Fibroblast of peridontal ligament (primary cell): ENCODE data around the gene CELF5.
"Not testable (repeated sequence)": the region's sequence is repeated elsewhere in the genome, so short reads cannot be mapped to it uniquely, and the experiment has no call there.

ENCODE experiments used
- DNase-seq: peaks from one replicate; pipeline ENCODE4 v3.0.0-alpha.2; 2010; ENCODE audit errors: extremely low read depth

Gene CELF5

DNA sequence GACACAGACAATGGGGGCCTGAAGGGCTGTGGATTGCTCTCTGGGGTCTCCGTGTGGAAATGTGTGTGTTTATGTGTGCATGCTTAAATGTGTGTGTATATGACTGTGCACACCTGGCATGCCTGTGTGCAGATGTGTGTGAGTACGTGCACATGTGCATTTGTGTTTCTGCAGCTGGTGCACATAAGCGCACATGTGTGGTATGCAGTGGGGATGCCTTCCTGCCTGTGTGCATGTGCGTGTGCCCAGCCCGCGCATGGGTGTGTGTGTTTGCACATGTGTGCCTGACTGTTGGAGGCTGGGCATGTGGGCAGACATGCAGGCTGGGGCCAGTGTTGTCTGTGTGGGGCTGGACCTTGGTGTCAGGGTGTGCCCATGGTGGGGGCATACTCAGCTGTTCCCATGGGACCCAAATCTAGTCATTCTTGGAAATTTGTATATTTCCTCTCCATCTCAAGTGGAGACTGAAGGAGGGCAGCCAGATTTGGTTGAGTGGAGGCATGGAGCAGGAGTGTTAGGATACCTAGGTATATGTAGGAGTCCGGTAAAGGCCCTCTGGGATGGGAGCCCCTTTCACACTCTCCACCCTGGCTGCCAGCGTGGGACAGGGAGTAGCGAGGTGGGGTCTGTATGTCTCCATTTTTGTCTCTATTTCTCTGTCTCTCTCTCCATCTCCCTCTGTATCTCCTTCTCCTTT is 49.9 kb downstream of the CELF5 start:
- no peak for DNase-seq

DNA sequence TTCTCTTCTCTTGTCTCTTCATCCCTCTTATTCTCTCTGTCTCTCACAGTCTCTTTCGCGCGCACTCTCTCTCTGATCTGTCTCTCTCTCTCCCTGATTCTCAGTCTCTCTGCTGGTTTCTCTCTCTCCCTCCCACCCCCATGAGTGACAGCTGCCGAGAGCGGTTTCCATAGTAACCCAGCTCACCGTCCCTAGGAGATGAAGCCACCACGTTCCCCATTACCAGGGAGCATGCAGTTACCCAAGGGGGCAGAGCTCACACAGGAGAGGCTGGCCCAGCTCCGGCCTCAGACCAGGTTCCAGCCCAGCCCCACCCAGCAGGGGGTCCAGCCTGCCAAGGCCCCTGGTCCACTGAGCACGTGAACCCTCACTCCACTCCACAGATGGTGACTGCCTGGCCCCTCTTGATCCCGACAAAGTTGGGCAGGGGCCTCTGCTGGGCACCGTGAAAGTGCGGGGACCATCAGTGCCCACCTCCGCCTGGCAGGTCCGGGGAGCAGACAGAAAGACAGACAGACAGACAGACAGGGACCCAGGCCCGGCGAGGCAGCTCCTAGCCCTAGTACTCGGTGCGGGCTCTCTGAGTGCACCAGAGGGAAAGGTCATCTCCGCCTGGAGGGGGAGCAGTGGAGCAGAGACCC is 50.6 kb downstream of the CELF5 start:
- no peak for DNase-seq

DNA sequence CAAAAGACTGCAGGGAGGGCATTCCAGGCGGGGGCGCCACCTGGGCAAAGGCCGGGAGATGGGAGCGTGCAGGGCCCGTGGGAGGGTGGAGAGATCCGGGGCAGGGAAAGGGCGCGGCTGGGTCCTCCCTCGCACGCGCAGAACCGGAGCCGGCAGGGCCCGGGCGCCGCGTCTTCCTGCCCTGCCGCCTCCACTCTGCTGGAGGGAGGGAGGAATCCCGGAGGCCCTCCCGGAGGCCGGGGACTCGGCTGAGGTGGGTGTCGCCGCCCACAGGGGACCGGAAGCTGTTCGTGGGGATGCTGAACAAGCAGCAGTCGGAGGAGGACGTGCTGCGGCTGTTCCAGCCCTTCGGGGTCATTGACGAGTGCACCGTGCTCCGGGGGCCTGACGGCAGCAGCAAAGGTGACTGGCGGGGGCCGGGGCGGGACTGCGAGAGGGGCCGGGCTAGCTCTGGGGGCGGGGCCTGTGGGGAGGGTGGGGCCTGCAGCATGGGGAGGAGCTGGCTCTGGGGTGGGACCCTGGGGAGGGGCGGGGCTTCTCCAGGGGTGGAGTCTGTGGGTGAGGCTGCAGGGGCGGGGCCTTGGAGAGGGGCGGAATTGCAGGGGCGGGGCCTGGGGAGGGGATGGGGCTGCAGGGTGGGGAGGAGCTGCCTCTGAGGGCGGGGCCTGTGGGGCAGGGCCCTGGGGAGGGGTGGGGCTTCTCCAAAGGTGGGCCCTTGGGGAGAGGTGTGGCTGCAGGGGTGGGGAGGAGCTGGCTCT is 51.3 kb downstream of the CELF5 start:
- peak; percentile 37 for DNase-seq

DNA sequence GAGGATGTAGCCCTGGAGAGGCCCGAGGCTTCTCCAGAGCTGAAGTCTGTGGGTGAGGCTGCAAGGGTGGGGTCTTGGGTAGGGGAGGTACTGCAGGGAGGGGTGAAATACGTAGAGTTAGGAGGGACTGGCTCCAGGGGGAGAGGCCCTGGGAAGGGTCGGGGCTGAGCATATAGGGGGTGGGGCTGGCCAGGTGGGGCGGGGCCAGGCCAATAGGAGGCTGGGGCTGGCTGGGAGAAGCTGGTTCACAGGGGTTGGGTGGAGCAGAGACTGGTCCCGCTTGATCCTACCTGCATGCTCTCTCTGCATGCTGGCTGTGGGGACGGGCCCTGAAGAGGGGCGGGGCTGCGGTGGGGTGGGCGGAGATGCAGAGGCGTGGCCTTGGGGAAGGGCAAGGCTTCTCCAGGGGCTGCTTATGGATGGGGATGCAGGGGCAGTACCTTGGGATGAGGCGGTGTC is 51.9 kb downstream of the CELF5 start:
- no peak for DNase-seq

DNA sequence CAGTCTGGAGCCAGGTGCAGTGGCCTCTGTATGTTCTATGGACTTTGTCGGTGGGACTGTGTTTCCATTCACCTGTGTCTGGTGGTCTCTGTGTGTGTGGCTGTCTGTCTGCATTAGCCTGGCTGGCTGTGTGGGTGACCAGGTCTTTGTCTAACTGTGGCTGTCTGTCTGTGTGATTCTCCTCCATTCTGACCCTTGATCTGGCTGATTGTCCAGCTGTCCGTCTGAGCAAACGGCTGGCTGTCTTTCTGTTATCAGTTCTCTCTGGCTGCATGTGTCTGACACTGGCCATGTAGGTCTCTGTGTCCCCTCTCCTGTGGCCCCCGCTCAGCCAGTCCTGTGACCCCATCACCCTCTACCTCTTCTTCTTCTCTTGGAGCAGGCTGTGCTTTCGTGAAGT is 53.2 kb downstream of the CELF5 start:
- DNase-seq: no peak

DNA sequence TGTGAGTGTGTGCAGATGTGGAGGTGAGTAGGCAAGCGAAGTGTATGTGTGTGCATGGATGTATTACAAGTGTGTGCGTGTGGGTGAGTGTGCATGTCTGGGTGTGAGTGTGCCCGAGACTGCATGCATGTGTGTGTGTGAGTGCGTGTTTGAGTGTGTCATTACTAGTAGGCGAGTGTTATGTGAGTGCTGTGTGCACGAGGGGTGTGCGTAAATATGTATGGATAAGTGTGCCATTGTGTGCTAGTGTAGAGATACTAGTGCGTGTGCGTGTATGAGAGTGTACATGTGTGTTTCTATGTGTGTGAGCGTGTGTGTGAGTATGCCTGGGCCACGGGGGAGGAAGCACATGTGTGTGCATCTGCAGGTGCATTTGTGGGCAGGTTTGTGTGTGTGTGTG is 53.8 kb downstream of the CELF5 start:
- no peak for DNase-seq

DNA sequence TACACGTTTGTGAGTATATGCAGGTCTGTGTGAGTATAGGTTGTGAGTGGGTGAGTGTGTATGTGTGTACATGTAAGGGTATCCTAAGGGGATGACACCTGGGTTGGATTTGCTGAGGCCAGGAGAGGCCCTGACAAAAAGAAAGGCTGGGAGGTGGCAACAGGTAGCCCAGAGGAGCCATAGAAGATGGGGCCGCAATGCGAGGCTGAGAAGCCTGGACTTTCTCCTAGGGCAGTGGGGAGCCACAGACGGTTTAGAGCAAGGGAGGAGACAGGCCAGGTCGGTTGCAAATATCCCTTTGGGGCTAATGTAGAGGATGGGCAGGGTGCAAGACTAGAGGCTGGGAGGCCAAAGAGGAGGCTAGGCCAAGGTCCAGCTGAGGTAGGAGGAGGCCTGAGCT is 54.3 kb downstream of the CELF5 start:
- no peak for DNase-seq

DNA sequence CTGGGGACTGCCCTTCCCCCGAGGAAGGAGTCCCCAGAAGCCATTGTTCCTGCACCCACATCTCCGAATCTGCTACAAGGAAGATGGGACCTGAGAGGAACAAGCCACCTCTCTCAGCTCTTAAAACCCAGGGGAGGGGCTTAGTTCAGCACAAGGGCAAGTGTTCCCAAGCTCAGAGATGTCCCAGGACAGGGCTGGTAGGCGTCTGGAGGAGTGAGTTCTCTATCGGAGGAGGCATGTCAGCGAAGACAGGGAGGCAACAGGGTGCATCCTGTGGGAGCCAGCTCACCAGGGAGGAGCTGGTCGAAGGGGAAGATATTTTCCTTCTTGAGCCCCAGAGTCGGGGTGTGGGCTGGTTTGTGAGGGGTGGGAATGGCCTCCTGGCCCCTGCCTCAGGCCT is 54.8 kb downstream of the CELF5 start:
- DNase-seq: no peak

DNA sequence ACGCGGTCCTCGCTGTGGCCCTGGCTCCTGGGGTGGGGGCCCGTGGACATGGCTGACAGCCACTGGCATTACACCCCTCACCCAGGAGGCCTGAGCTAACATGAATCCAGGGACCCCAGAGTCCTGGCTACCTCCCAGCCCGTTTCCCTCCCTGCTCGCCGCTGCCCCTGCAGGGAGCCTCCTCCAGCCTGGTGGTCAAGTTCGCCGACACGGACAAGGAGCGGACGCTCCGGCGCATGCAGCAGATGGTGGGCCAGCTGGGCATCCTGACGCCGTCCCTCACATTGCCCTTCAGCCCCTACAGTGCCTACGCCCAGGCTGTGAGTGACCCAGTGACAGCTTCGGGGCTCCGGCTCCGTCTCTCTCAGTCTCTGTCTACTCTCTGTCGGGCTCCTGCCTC is 56.6 kb downstream of the CELF5 start:
- DNase-seq: no peak

DNA sequence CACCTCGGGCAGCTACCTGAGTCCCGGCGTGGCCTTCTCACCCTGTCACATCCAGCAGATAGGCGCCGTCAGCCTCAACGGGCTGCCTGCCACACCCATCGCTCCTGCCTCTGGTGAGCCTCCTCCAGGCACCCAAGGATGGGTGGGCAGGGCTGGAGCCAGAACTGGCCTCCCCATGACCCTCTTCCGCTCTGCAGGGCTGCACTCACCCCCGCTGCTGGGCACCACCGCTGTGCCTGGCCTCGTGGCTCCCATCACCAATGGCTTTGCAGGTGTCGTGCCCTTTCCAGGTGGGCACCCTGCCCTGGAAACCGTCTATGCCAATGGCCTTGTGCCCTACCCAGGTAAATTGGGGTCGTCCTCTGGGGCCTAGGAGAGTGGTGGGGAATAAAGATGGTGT is 57.7 kb downstream of the CELF5 start:
- DNase-seq: no peak

DNA sequence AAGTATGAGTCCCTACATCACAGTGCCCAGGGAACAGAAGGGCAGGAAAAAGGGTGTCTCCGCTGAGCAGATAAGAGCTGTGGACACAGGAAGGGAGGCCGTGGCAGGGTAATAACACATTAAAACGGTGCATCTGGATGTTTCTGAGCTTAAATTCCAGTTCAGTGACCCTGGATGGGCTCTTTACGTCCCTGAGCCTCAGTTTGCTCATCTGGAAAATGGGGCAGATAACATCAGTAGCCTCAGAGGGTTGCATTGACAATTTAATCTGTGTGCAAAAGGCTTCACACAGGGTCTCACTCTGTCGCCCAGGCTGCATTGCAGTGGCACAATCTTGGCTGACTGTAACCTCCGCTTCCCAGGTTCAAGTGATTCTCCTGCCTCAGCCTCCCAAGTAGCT is 58.1 kb downstream of the CELF5 start:
- no peak for DNase-seq

DNA sequence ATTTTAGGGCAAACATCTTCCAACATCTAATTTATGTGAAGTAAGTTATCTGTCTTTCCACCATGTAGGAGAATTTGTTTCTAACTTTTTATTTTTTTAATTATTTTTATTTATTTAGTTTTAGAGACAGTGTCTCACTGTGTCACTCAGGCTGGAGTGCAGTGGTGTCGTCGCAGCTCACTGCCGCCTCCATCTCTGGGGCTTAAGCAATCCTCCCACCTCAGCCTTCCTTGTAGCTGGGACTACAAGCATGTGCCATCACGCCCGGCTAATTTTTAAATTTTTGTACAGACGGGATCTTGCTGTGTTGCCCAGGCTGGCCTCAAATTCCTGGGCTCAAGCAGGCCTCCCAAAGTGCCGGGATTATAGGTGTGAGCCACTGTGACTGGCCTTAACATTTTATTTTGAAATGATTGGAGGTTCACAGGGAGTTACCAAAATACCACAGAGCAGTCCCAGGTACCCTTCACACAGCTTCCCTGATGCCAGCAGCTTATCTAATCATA is 58.8 kb downstream of the CELF5 start:
- DNase-seq: no peak

DNA sequence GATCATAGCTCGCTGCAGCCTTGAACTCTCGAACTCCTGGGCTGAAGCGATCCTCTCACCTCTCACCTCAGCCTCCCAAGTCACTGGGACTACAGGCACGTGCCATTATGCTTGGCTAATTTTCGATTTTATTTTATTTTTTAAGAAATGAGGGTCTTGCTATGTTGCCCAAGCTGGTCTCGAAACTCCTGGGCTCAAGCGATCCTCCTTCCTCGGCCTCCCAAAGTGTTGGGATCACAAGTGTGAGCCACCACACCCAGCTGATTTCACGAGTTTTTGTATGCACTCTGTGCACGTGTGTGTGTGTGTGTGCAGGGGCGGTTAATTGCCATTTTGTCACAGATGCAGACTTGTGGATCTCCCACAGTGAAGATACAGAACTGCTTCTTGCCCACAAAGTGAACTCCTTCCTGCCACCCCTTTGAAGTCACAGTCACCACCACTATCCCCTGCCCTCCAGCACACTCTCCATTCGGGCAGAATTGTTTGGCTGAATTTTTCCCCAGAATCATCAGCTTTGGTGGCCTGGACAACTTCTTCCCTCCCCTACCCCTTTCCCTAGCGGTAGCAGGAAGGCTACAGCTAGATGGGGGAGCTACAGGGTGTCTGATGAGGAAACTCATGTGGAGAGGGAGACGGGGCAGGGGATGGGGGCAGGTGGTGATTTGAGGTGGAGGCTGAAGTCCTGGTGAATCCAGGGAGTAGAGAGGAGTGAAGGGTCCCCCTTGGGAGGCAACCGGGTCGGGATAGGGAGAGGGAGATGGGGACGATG is 59.6 kb downstream of the CELF5 start:
- no peak for DNase-seq

DNA sequence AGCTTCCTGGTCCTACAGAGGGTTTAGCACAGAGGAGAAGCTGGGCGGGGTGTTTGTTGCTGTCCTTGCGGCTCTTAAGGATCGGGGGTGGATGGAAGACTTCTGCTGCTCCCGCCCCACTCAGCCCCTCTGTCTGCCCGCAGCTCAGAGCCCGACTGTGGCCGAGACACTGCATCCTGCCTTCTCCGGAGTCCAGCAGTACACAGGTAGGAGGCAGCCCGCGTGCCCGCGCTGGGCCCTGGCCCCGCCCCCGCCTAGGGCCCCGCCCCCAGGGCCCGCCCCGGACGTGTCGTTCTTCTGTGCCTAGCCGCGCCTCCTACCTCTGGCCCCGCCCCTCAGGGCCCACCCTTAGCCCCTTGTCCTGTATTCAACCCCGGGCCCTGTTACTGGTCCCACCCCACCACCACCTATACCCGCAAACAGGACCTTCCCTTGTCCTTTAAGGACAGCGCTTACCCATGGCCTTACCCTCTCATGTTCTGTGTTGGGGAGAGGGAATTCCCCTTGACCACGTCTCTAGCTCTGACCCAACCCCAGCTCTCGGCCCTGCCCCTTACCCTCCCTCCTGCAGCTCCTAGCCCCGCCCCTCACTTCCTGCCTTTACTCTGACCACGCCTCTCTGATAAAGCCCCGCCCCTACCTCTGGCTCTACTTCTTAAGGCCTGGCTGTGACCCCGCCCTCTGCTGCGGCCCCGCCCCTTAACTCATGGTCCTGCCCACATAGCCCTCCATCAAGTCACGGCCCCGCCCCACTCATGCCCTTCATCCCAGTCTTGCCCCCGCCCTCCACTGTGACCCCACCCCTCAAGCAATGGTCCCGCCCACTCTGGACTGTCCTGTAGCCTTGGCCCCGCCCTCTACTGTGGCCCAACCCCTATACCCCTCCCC is 60.5 kb downstream of the CELF5 start:
- DNase-seq: no peak

DNA sequence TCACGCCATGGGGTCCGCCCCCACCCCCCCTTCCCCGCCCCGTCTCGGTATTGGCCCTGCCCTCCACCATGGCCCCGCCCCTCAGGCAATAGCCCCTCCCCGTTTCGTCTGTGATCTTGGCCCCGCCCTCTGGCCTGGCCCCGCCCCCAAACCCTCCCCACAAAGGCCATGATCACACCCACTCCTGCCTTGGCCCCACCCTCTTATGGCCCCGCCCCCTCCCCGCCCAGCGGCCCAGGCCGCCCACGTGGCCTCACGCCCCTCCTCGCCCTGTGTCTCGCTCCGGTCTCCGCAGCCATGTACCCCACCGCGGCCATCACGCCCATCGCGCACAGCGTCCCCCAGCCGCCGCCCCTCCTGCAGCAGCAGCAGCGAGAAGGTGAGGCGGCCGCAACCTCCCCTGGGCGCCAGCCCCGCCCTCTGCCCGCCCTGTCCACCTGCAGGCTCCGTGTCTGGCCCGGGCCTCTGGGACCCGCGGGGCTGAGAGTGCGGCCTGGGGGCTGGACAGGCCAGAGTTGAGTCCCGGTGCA is 61.3 kb downstream of the CELF5 start:
- DNase-seq: no peak

DNA sequence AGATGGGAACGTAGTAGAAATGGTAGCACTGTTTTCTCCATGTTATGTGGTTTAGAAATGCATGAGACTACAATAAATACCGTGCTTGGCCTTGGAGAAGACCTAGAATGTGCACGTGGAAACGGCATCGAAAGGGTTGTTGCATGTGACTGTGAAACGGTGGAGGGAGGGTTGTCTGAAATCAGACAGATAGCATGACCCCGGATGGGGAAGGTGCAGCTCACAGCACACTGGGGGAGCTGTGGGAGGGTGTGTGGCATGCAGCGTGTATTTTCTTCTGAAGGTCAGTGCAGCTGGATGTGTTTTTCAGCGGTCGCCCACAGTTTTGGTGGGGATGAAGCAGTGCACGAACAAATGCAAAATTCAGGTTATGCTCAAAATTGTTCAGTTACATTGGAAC is 63.4 kb downstream of the CELF5 start:
- no peak for DNase-seq

DNA sequence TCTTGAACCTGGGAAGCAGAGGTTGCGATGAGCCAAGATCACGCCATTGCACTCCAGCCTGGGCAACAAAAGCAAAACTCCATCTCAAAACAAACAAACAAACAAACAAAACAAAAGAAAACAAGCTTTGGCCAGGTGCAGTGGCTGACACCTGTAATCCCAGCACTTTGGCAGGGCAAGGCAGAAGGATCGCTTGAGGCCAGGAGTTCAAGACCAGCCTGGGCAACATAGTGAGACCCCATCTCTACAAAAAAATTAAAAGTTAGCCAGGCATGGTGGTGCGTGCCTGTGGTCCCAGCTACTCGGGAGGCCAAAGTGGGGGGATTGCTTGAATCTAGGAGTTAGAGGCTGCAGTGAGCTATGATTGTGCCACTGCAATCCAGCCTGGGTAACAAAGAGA is 64.0 kb downstream of the CELF5 start:
- not testable (repeated sequence) for DNase-seq

DNA sequence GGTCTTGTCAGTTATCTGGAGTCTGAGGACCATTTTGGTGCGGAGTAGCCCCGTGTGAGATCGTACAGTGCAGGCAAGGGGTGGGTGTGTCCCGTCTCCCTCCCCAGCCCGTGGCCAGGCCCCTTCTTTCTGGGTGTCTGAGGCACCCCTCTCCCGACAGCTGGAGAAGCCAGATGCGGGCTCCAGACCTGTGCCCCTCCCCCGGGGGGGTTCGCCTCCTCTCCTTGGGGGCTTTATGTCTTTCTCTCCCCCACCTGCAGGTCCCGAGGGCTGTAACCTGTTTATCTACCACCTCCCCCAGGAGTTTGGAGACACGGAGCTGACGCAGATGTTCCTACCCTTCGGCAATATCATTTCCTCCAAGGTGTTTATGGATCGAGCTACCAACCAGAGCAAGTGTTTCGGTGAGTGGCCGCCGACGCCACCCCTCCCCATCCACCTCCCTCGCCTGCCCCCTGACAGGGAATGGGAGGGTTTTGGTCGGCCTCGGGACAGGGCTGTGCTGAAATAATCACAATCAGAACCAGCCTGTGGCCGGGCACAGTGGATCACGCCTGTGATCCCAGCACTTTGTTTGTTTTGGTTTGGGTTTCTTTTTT is 65.6 kb downstream of the CELF5 start:
- DNase-seq: no peak

DNA sequence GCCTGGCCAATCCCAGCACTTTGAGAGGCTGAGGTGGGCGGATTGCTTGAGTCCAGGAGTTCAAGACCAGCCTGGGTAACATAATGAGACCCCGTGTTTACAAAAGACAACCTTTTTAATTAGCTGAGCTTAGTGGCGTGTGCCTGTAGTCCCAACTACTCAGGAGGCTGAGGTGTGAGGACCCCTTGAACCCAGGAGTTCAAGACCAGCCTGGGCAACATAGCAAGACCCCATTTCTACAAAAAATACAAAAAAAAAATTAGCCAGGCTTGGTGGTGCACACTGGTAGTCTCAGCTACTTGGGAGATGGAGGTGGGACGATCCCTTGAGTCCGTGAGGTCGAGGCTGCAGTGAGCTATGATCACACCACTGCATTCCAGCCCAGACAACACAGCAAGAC is 66.4 kb downstream of the CELF5 start:
- DNase-seq: not testable (repeated sequence)

DNA sequence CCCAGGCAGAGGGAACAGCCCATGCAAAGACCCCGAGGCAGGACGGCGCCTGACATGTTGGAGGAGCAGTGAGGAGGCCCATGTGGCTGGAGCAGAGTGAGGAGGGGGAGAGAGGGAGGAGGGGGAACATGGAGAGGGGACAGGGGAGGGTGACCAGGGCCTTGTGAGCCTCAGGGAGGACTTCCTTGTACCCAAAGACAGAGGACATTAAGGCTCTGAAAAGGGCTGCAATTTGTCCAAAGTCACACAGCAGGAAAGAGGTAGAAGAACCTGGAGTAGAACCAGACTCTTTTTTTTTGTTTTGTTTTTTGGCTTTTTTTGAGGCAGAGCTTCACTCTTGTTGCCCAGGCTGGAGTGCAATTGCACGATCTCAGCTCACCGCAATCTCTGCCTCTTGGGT is 67.2 kb downstream of the CELF5 start:
- no peak for DNase-seq
